Measurements from ENCODE around the gene CXXC5.

The CXXC5 gene

GRCh38 chr5:139690064-139690802, 42.1 kb downstream of the CXXC5 start:
- no peak overlapping the region for H3K27ac ChIP-seq
- H3K4me1 ChIP-seq (ENCODE audit: low read depth, poor library complexity, severe bottlenecking): peaks cover 5% of the 10 kb centered on the region

DNA sequence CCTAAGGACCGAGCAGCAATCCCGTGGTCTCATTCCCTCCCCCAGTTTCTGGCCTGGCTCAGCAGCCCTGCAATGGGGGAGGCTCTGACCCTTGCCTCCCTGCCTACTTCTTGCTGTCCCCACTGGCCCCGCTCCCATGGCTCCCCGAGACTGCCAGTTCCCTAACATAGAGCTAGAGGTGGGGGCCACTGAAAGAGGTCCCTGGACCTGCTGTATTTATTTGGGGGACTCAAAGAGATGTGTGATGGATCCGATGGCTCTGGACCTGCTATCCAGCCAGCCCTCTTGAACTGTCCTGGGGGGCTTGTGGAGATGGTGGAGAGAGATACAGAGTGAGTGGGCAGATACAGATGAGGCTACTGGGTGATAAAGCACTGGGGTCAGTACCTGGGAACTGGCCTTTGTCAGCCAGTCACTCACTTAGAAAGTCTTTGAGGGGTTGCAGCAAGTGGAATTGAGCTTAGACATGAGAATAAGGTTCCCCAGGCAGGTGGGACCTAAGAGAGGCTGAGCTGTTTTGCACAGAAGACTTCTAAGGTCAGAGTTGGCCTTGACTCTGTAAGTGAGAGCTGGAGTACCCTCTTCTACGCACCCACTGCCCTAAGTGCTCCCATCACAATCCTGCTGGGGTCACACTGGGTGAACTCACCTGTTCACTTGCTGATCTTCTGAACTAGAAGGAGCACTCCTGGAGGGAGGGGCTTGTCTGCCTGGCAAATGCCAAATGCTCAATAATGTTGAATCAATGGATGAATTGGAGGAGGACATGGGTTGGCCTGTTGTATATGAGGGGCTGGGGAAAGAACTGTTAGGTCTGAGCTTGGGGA, 42.9 kb downstream of the CXXC5 start:
- no peak overlapping the region for H3K9ac ChIP-seq

More at GRCh38 chr5:139690064-139690802, 42.1 kb downstream of the CXXC5 start:
- H3K9ac ChIP-seq: no peak overlapping the region
- H3K27me3 ChIP-seq (ENCODE audit: insufficient read depth, low read depth): no peaks in the 10 kb centered on the region
- H3K36me3 ChIP-seq (ENCODE audit: insufficient read depth): no peaks in the 10 kb centered on the region
- H2AFZ ChIP-seq (ENCODE audit: low read depth): no peak overlapping the region
- H3K4me2 ChIP-seq: no peak overlapping the region
- H3K79me2 ChIP-seq (ENCODE audit: insufficient read depth, low read depth): no peaks in the 10 kb centered on the region
- TF ChIP-seq CTCF (conservative IDR thresholded peaks at IDR 0.05; ENCODE audit: low read depth, low read length): 0 out of 2 replicates have a peak, but pooled peaks have one; percentile 31
- no peaks in the 10 kb centered on the region for H4K20me1 ChIP-seq (ENCODE audit: insufficient read depth)
- H3K4me3 ChIP-seq (IDR thresholded peaks at IDR 0.05; ENCODE audit: insufficient read depth, low read depth, low read length): no peak overlapping the region

DNA sequence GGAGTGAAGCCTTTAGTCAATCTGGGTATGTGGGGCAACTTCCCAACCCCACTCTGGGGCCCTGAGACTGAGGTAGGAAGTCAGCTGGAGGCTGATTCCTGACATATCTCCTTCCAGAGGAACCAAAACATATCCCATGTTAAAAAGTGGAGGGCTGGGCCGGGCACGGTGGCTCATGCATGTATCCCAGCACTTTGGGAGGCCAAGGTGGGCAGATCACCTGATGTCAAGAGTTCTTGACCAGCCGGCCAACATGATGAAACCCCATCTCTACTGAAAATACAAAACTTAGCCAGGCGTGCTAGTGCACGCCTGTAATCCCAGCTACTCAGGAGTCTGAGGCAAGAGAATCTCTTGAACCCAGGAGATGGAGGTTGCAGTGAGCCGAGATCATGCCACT, 44.0 kb downstream of the CXXC5 start:
- H3K9ac ChIP-seq: no peak overlapping the region
- H3K36me3 ChIP-seq (ENCODE audit: insufficient read depth): no peaks in the 10 kb centered on the region
- no peak overlapping the region for H3K27ac ChIP-seq
- TF ChIP-seq CTCF (conservative IDR thresholded peaks at IDR 0.05; ENCODE audit: low read depth, low read length): no peak
- H3K4me3 ChIP-seq (IDR thresholded peaks at IDR 0.05; ENCODE audit: insufficient read depth, low read depth, low read length): no peak overlapping the region
- H2AFZ ChIP-seq (ENCODE audit: low read depth): no peak overlapping the region
- H3K4me1 ChIP-seq (ENCODE audit: low read depth, poor library complexity, severe bottlenecking): no peaks in the 10 kb centered on the region
- no peak overlapping the region for H3K4me2 ChIP-seq
- H4K20me1 ChIP-seq (ENCODE audit: insufficient read depth): no peaks in the 10 kb centered on the region
- H3K27me3 ChIP-seq (ENCODE audit: insufficient read depth, low read depth): no peaks in the 10 kb centered on the region
- no peaks in the 10 kb centered on the region for H3K79me2 ChIP-seq (ENCODE audit: insufficient read depth, low read depth)

More for the DNA sequence above, 42.9 kb downstream of the CXXC5 start:
- peaks cover 5% of the 10 kb centered on the region for H3K4me1 ChIP-seq (ENCODE audit: low read depth, poor library complexity, severe bottlenecking)
- H3K36me3 ChIP-seq (ENCODE audit: insufficient read depth): no peaks in the 10 kb centered on the region
- no peaks in the 10 kb centered on the region for H3K27me3 ChIP-seq (ENCODE audit: insufficient read depth, low read depth)
- no peaks in the 10 kb centered on the region for H3K79me2 ChIP-seq (ENCODE audit: insufficient read depth, low read depth)
- H4K20me1 ChIP-seq (ENCODE audit: insufficient read depth): no peaks in the 10 kb centered on the region
- no peak overlapping the region for H2AFZ ChIP-seq (ENCODE audit: low read depth)
- no peak overlapping the region for H3K4me2 ChIP-seq
- H3K4me3 ChIP-seq (IDR thresholded peaks at IDR 0.05; ENCODE audit: insufficient read depth, low read depth, low read length): no peak overlapping the region
- TF ChIP-seq CTCF (conservative IDR thresholded peaks at IDR 0.05; ENCODE audit: low read depth, low read length): no peak
- no peak overlapping the region for H3K27ac ChIP-seq

DNA sequence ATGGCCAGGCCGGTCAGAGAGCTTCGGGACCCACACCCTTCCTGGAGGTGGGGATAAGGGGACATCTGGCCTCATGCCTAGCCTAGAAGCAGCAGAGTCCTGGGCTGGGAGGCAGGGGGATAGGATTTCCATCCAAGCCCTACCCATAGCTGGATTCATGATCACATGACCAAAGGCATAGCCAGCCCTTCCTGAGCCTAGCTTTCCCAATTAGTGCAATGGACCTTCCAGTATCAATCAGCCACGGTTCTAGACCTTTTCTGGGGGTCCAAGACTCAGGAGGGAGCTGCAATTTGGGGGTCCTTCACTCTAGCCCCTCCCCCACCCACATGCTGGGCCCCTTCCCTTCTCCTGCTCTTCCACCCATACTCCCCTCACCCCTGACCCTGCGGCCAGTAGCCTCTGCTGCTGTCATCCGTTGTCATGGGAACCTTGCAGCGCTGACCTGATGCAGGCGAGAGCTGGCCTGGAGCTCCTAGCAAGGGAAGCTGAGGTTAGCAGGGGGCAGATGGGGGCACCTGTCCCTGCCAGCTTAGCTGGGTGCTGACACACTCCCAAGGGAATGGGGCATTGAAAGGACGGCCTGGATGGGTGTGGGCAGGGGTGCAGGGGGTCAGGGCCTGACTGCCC, 44.6 kb downstream of the CXXC5 start:
- Histone ChIP-seq H3K4me2 (no peak overlapping the region), H3K4me3 (IDR thresholded peaks at IDR 0.05; ENCODE audit: insufficient read depth, low read depth, low read length) (no peak overlapping the region), H3K79me2 (ENCODE audit: insufficient read depth, low read depth) (no peaks in the 10 kb centered on the region), H3K27ac (no peak overlapping the region), H2AFZ (ENCODE audit: low read depth) (no peak overlapping the region), H3K27me3 (ENCODE audit: insufficient read depth, low read depth) (no peaks in the 10 kb centered on the region), H3K4me1 (ENCODE audit: low read depth, poor library complexity, severe bottlenecking) (no peaks in the 10 kb centered on the region), H3K36me3 (ENCODE audit: insufficient read depth) (no peaks in the 10 kb centered on the region), H4K20me1 (ENCODE audit: insufficient read depth) (no peaks in the 10 kb centered on the region), H3K9ac (no peak overlapping the region)
- TF ChIP-seq CTCF (conservative IDR thresholded peaks at IDR 0.05; ENCODE audit: low read depth, low read length): no peak

Data from KMS-11 (cell line).